ENCODE results near the gene TLE4.

DNA sequence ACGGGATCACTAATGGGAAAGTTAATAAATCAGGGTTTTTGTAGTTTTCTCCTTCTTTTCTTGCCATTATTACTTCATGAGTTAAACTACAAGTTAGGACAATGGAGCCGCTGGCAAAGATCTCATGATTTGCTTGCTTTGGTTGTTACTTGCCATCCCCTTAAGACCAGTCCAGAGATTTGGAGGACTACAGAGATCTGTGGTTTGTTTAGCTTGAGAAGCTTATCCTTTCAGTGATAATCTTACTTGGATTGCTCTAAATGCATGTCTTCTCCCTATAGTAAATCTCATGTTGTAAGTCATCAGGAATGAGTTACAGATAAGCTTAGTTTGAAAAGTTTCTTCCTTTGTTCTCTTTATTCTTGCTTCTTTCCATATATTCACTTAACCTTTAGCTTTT is 70.9 kb downstream of the TLE4 start:
- TF ChIP-seq, protein P1, sequence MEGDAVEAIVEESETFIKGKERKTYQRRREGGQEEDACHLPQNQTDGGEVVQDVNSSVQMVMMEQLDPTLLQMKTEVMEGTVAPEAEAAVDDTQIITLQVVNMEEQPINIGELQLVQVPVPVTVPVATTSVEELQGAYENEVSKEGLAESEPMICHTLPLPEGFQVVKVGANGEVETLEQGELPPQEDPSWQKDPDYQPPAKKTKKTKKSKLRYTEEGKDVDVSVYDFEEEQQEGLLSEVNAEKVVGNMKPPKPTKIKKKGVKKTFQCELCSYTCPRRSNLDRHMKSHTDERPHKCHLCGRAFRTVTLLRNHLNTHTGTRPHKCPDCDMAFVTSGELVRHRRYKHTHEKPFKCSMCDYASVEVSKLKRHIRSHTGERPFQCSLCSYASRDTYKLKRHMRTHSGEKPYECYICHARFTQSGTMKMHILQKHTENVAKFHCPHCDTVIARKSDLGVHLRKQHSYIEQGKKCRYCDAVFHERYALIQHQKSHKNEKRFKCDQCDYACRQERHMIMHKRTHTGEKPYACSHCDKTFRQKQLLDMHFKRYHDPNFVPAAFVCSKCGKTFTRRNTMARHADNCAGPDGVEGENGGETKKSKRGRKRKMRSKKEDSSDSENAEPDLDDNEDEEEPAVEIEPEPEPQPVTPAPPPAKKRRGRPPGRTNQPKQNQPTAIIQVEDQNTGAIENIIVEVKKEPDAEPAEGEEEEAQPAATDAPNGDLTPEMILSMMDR (IDR thresholded peaks at IDR 0.05; ENCODE audit: insufficient read depth, low read length, poor library complexity, severe bottlenecking) = no peak
- TF ChIP-seq EZH2phosphoT487 (conservative IDR thresholded peaks at IDR 0.05; ENCODE audit: low read length) = no peak

Measured in SU-DHL-6 (cell line).